ENCODE results near the gene TUBAL3.

GRCh38 chr10:5453749-5454489, 49.3 kb upstream of the TUBAL3 start:
- no peak for TF ChIP-seq CTCF (IDR thresholded peaks at IDR 0.05 in 8 of 11, conservative IDR thresholded peaks at IDR 0.05 in 3 of 11)
- no peak for TF ChIP-seq POLR2A (IDR thresholded peaks at IDR 0.05)
- TF ChIP-seq POLR2AphosphoS5 (IDR thresholded peaks at IDR 0.05) = no peak

Data from spleen (tissue), 7 donors.